HepG2 (cell line): ENCODE results near the gene PPIL3. TPM values are rescaled to one million over a fixed set of nuclear protein-coding genes. Genes with fewer than 3 reads are reported as not detected.
A peak's percentile ranks its signal among the peaks of the same experiment; 100 is the strongest.

Experiments
- AHR ChIP-seq: IDR thresholded peaks from 2 replicates; pipeline ENCODE4 v1.6.1; 2018; ENCODE audit warnings: missing genetic modification reagents, missing compliant biosample characterization
- CBFB ChIP-seq: sonication (generic); formaldehyde crosslinking; IDR thresholded peaks from 2 replicates; pipeline ENCODE4 v1.4.0; 2020; ENCODE audit warnings: missing genetic modification reagents
- HNF4A ChIP-seq: sonication (generic); formaldehyde crosslinking; IDR thresholded peaks from 2 replicates; pipeline ENCODE4 v1.4.0; 2020; ENCODE audit warnings: missing genetic modification reagents
- JDP2 ChIP-seq: sonication (generic); formaldehyde crosslinking; IDR thresholded peaks from 2 replicates; pipeline ENCODE4 v1.8.1; 2022; ENCODE audit warnings: missing genetic modification reagents, borderline replicate concordance
- LCORL ChIP-seq, 2 experiments: fragments of 450-650 bp in 1 of 2; sonication (generic) in 1 of 2; formaldehyde crosslinking in 1 of 2; IDR thresholded peaks; 2 replicates each; pipeline versions ENCODE4 v1.5.0 to v1.6.1; 2017 to 2020; ENCODE audit warnings: antibody characterized with exemption in 1 of 2, missing genetic modification reagents in 1 of 2
- MBNL3 ChIP-seq: fragments of 250-450 bp; sonication (Bioruptor Pico); conservative IDR thresholded peaks from 2 replicates; pipeline ENCODE4 v1.8.0; 2022; ENCODE audit warnings: mild to moderate bottlenecking, inconsistent platforms
- NFRKB ChIP-seq: fragments of 450-650 bp; IDR thresholded peaks from 2 replicates; pipeline ENCODE4 v1.6.1; 2017
- PAWR ChIP-seq: sonication (generic); formaldehyde crosslinking; IDR thresholded peaks from 2 replicates; pipeline ENCODE4 v1.4.0; 2020; ENCODE audit warnings: missing genetic modification reagents, mild to moderate bottlenecking, borderline replicate concordance
- PCBP1 ChIP-seq: fragments of 200-400 bp; formaldehyde crosslinking; IDR thresholded peaks from 2 replicates; pipeline ENCODE4 v1.6.1; 2017; ENCODE audit warnings: mild to moderate bottlenecking, low read depth, low read length, borderline replicate concordance
- PRDM4 ChIP-seq: sonication (generic); formaldehyde crosslinking; IDR thresholded peaks from 2 replicates; pipeline ENCODE4 v1.9.0; 2021; ENCODE audit warnings: missing genetic modification reagents, borderline replicate concordance
- RXRB ChIP-seq: IDR thresholded peaks from 2 replicates; pipeline ENCODE4 v1.6.1; 2016; ENCODE audit warnings: borderline replicate concordance, missing genetic modification reagents, missing compliant biosample characterization
- SALL2 ChIP-seq: sonication (generic); formaldehyde crosslinking; IDR thresholded peaks from 2 replicates; pipeline ENCODE4 v1.8.1; 2023; ENCODE audit warnings: mild to moderate bottlenecking, missing genetic modification reagents, inconsistent platforms
- ZEB1 ChIP-seq: IDR thresholded peaks from 2 replicates; pipeline ENCODE4 v1.6.1; 2012; ENCODE audit warnings: mild to moderate bottlenecking, low read depth, inconsistent platforms; ENCODE audit not compliant: insufficient replicate concordance
- ZNF101 ChIP-seq: sonication (generic); formaldehyde crosslinking; IDR thresholded peaks from 2 replicates; pipeline ENCODE4 v1.4.0; 2020; ENCODE audit warnings: mild to moderate bottlenecking, low read depth, missing genetic modification reagents, borderline replicate concordance
- ZNF550 ChIP-seq: sonication (generic); formaldehyde crosslinking; IDR thresholded peaks from 2 replicates; pipeline ENCODE4 v1.4.0; 2020; ENCODE audit warnings: mild to moderate bottlenecking, missing genetic modification reagents, borderline replicate concordance
- ZNF710 ChIP-seq: sonication (generic); formaldehyde crosslinking; IDR thresholded peaks from 2 replicates; pipeline ENCODE4 v1.5.0; 2020; ENCODE audit warnings: mild to moderate bottlenecking, missing genetic modification reagents, borderline replicate concordance
- polyA plus RNA-seq, 8 experiments: library from polyadenylated mRNA; depleted of rRNA in 3 of 8; stranded (reverse) in 7 of 8; unstranded in 1 of 8; fragments of >200 nt; fragmentation: Illumina TruSeq in 4 of 8; extraction: Trizol in 4 of 8; gene quantifications; 2 replicates each; pipeline versions ENCODE4 v1.2.1 to v1.2.3, GENCODE V29; 2011 to 2016; ENCODE audit warnings: low read depth in 4 of 8, missing spikeins in 1 of 8, mixed read lengths in 1 of 8; ENCODE audit not compliant: insufficient read depth in 1 of 8
- total RNA-seq, 5 experiments: library from RNA; depleted of rRNA; stranded (reverse); fragments of >200 nt; fragmentation: Illumina TruSeq; extraction: Trizol; gene quantifications; 2 replicates each; pipeline ENCODE4 v1.2.3, GENCODE V29; 2016; ENCODE audit warnings: low read depth in 1 of 5
- TF ChIP-seq, protein P1 (sequence below): sonication (generic); formaldehyde crosslinking; IDR thresholded peaks from 2 replicates; pipeline ENCODE4 v1.4.0; 2020; ENCODE audit warnings: missing genetic modification reagents, mild to moderate bottlenecking, borderline replicate concordance
- TF ChIP-seq, protein P2 (sequence below): sonication (generic); formaldehyde crosslinking; IDR thresholded peaks from 2 replicates; pipeline ENCODE4 v1.4.0; 2020; ENCODE audit warnings: mild to moderate bottlenecking, missing genetic modification reagents

The PPIL3 gene
- total and polyA plus RNA-seq, 2 of the 13 experiments (the other 11 are each of a cell fraction or from before 2014, with no cell fraction given): 98.7 to 107 TPM

- TF ChIP-seq AHR (CRISPR knock-in tag): peak; percentile 29; the same call in 1 of the 2 replicates
- TF ChIP-seq ZEB1: no peak
- TF ChIP-seq NFRKB: no peak
- no peak for TF ChIP-seq JDP2 (CRISPR knock-in tag)
- peak; percentile 62; the same call in 1 of the 2 replicates for TF ChIP-seq RXRB (CRISPR knock-in tag)
- TF ChIP-seq, protein P1, sequence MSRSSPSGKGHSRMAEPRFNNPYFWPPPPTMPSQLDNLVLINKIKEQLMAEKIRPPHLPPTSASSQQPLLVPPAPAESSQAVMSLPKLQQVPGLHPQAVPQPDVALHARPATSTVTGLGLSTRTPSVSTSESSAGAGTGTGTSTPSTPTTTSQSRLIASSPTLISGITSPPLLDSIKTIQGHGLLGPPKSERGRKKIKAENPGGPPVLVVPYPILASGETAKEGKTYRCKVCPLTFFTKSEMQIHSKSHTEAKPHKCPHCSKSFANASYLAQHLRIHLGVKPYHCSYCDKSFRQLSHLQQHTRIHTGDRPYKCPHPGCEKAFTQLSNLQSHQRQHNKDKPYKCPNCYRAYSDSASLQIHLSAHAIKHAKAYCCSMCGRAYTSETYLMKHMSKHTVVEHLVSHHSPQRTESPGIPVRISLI (CRISPR knock-in tag): no peak
- TF ChIP-seq HNF4A (CRISPR knock-in tag): peak; percentile 96
- TF ChIP-seq PCBP1: no peak
- TF ChIP-seq LCORL (IDR thresholded peaks at IDR 0.05): no peak
- TF ChIP-seq LCORL (CRISPR knock-in tag; IDR thresholded peaks at IDR 0.05): no peak
- TF ChIP-seq, protein P2, sequence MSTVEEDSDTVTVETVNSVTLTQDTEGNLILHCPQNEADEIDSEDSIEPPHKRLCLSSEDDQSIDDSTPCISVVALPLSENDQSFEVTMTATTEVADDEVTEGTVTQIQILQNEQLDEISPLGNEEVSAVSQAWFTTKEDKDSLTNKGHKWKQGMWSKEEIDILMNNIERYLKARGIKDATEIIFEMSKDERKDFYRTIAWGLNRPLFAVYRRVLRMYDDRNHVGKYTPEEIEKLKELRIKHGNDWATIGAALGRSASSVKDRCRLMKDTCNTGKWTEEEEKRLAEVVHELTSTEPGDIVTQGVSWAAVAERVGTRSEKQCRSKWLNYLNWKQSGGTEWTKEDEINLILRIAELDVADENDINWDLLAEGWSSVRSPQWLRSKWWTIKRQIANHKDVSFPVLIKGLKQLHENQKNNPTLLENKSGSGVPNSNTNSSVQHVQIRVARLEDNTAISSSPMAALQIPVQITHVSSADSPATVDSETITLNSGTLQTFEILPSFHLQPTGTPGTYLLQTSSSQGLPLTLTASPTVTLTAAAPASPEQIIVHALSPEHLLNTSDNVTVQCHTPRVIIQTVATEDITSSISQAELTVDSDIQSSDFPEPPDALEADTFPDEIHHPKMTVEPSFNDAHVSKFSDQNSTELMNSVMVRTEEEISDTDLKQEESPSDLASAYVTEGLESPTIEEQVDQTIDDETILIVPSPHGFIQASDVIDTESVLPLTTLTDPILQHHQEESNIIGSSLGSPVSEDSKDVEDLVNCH: no peak
- no peak for TF ChIP-seq ZNF101 (CRISPR knock-in tag)
- TF ChIP-seq ZNF550 (CRISPR knock-in tag): no peak
- TF ChIP-seq CBFB: peak; percentile 26; the same call in 1 of the 2 replicates
- TF ChIP-seq PAWR: no peak
- peak; percentile 32; the same call in 1 of the 2 replicates for TF ChIP-seq ZNF710 (CRISPR knock-in tag)
- no peak for TF ChIP-seq MBNL3 (CRISPR knock-in tag)
- no peak for TF ChIP-seq SALL2 (CRISPR knock-in tag)
- no peak for TF ChIP-seq PRDM4 (CRISPR knock-in tag)
Observed at GRCh38 chr2:200843993-200844948, 44.6 kb downstream of the PPIL3 start (continued).
